ENCODE measurements around the gene RINT1.

The RINT1 gene

DNA sequence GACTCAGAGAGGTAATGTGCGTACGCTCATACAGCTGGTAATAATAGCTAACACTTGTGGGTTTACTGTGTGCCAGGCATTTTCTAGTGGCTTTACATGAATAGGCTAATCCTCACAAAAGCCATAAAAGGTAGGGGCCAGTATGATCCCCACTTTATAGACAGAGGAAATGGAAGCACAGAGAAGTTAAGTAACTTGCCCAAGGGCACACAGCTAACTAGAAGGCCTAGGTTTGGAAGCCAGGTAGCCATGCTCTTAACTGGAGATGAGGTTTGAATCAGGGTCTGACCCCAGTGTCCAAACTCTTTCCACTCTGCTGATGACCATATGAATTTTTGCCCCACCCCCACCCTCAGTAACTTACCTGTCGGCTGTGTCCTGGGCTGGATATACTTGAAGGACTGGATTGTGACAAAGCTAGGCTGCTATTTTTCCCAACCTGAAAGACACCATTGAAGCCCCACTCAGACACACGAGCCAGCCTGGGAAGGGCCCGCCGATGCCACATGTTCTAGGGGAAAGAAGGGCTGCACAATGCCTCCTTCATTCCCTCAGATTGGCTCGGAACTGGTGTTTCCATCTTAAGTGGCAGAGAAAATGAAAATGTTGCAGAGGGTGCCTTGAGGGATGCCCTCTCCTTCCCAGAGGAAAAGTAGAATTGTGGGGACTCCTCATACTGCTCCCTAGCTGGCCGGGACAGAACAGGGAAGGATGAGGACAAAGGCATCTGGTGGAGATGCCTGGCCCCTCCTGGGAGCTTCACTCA lies 78.3 kb downstream of the RINT1 start:
- Histone ChIP-seq H3K4me3 (replicated peaks; ENCODE audit: low read depth, low read length) (no peak overlapping the region), H3K27me3 (replicated peaks; ENCODE audit: control insufficient read depth, insufficient read depth, low read length) (no peaks in the 10 kb centered on the region), H3K36me3 (ENCODE audit: control insufficient read depth, insufficient read depth, low read length) (no peaks in the 10 kb centered on the region)
- DNase-seq (ENCODE audit: extremely low read depth, insufficient read length): no peak
- TF ChIP-seq, protein P1, sequence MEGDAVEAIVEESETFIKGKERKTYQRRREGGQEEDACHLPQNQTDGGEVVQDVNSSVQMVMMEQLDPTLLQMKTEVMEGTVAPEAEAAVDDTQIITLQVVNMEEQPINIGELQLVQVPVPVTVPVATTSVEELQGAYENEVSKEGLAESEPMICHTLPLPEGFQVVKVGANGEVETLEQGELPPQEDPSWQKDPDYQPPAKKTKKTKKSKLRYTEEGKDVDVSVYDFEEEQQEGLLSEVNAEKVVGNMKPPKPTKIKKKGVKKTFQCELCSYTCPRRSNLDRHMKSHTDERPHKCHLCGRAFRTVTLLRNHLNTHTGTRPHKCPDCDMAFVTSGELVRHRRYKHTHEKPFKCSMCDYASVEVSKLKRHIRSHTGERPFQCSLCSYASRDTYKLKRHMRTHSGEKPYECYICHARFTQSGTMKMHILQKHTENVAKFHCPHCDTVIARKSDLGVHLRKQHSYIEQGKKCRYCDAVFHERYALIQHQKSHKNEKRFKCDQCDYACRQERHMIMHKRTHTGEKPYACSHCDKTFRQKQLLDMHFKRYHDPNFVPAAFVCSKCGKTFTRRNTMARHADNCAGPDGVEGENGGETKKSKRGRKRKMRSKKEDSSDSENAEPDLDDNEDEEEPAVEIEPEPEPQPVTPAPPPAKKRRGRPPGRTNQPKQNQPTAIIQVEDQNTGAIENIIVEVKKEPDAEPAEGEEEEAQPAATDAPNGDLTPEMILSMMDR (IDR thresholded peaks at IDR 0.05; ENCODE audit: insufficient read depth, low read length, poor library complexity, severe bottlenecking): no peak

DNA sequence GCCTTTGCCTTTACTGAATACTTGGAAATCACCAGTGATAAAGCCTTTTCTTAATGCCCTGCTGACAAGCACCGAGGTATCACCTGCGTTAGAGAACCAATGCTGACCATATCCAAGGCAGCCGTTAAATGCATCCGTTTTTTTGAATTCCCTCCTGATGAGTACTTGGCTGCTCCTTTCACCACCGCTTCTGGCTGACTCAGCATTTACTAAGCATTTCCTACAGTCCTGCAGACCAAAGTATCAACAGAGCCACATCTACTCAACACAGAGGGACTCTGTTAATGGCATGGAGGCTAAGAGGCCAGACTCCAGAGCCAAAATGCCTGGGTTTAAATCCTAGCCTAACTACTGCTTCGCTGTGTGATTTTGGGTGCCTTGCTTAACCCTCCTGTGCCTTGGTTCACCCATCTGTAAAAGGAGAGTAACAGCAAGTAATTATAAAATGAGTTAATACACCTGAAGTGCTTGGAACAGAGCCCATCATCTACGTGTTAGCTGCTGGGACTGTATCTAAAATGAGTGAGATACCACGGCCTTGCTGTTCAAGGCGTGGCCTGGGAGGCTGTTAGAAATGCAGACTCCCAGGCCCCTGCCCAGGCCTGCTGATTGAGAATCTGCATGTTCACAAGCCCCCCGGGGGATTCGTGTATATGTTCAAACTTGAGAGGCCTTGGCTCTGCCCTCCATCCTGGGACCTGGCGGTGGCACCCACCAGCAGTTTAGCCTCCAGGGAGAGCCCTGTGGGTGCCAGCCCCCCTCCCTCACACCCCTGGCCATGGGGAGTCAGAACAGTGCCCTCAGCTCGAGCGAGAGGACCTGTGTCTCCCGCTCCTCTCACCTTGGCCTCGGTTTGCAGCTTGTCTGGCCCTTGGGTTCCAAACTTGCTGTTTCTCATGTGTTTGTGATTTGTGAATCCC lies 80.1 kb downstream of the RINT1 start:
- Histone ChIP-seq H3K36me3 (ENCODE audit: control insufficient read depth, insufficient read depth, low read length) (no peaks in the 10 kb centered on the region; the same call in 1 of the 2 replicates), H3K27me3 (replicated peaks; ENCODE audit: control insufficient read depth, insufficient read depth, low read length) (no peaks in the 10 kb centered on the region), H3K4me3 (replicated peaks; ENCODE audit: low read depth, low read length) (no peak overlapping the region)
- TF ChIP-seq, protein P1 (IDR thresholded peaks at IDR 0.05; ENCODE audit: insufficient read depth, low read length, poor library complexity, severe bottlenecking): no peak
- no peak for DNase-seq (ENCODE audit: extremely low read depth, insufficient read length)

DNA sequence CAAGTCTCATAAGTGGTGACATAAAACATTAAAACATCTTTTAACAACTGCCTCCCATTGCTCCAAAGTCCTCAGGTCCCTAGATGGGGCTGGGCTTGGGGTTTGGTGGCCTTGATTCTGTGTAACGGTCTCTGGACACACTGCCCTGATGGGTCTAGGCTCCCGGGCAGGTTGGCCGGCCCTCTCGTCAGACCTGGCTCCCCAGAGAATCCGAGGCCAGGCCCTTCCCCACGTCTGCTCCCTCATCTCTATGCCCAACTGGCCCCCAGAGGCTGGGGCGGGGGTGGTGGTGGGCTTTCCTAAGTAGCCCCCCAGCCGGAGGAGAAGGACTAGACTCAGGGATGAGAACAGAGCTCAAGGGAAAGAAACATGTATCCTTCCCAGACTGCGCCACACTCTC lies 80.8 kb downstream of the RINT1 start:
- TF ChIP-seq, protein P1 (IDR thresholded peaks at IDR 0.05; ENCODE audit: insufficient read depth, low read length, poor library complexity, severe bottlenecking): no peak
- Histone ChIP-seq H3K36me3 (ENCODE audit: control insufficient read depth, insufficient read depth, low read length) (no peaks in the 10 kb centered on the region; the same call in 1 of the 2 replicates), H3K27me3 (replicated peaks; ENCODE audit: control insufficient read depth, insufficient read depth, low read length) (no peaks in the 10 kb centered on the region), H3K4me3 (replicated peaks; ENCODE audit: low read depth, low read length) (no peak overlapping the region)
- no peak for DNase-seq (ENCODE audit: extremely low read depth, insufficient read length)

DNA sequence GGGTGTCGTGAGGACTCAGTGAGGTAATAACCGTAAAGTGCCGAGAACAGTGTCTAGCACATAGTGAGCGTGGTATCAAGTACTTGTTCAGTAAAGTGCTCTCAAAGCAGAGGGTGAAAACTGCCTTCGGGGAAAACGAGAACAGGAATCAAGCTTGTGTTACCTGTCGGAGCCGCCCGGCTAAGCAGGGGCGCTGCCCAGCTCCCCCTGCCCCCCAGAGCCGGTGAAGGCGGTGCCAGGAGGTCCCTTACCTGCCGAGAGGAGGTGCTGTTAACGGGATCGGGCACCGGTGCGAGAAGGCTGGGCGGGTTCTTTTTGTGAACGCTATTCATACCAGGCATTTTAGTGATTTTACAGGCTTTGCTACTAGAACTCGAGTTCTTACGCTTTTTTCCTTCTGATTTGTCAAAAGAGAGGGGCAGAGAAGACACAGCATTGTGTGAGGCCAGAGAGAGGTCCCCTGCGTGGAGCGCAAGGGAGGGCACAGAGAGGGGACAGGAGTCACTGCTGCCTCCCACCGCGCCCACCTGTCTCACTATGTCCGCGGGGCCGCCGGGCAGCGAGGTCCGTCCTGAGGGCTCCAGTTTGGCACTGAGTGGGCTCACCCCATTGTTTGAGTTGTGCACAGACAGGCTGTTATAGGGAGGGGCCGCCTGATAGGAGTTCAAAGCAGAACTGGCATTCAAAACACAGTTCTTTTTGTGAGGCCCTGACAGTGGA lies 81.8 kb downstream of the RINT1 start:
- no peaks in the 10 kb centered on the region; the same call in 1 of the 2 replicates for H3K36me3 ChIP-seq (ENCODE audit: control insufficient read depth, insufficient read depth, low read length)
- no peaks in the 10 kb centered on the region for H3K27me3 ChIP-seq (replicated peaks; ENCODE audit: control insufficient read depth, insufficient read depth, low read length)
- no peak for DNase-seq (ENCODE audit: extremely low read depth, insufficient read length)
- no peak overlapping the region for H3K4me3 ChIP-seq (replicated peaks; ENCODE audit: low read depth, low read length)
- TF ChIP-seq, protein P1 (IDR thresholded peaks at IDR 0.05; ENCODE audit: insufficient read depth, low read length, poor library complexity, severe bottlenecking): no peak

DNA sequence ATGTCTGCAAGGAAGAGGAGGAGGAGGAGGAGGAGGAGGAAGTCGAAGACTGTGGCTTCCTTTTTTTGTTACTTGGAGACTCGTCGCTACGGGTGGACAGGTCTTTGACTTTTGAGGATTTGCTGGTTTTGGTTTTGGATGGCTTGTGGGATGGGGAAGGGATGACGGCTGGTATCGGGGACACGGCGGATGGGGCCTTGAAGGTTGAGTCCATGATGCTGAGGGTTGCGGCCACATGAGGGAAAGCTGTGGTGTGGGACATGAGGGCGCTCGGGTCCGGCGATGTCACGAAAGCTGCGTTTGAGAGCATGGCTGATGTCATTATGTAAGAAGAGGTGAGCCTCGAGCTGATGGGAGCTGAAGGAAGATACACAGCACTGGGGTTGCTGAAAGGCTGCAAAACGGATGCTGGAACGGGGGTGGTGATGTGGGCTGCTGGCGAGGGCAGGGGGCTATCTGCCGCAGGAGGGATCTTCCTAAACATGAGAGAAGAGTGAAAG lies 82.4 kb downstream of the RINT1 start:
- Histone ChIP-seq H3K27me3 (replicated peaks; ENCODE audit: control insufficient read depth, insufficient read depth, low read length) (no peaks in the 10 kb centered on the region), H3K4me3 (replicated peaks; ENCODE audit: low read depth, low read length) (no peak overlapping the region), H3K36me3 (ENCODE audit: control insufficient read depth, insufficient read depth, low read length) (no peaks in the 10 kb centered on the region; the same call in 1 of the 2 replicates)
- DNase-seq (ENCODE audit: extremely low read depth, insufficient read length): no peak
- TF ChIP-seq, protein P1 (IDR thresholded peaks at IDR 0.05; ENCODE audit: insufficient read depth, low read length, poor library complexity, severe bottlenecking): no peak

Measured in GM06990 (cell line).